Astrocyte (in vitro differentiated cells and primary cell): ENCODE measurements around the gene CABP2.

ENCODE experiments used
- EZH2 ChIP-seq: IDR thresholded peaks from 2 replicates; pipeline ENCODE4 v1.6.1; 2012; ENCODE audit warnings: mild to moderate bottlenecking, low read length, inconsistent platforms; ENCODE audit not compliant: insufficient read depth
- TF ChIP-seq, protein P1 (sequence below): IDR thresholded peaks from 2 replicates; pipeline ENCODE4 v1.5.1; 2011; ENCODE audit warnings: low read depth, mild to moderate bottlenecking, inconsistent platforms, low read length, moderate library complexity; ENCODE audit not compliant: insufficient read depth

DNA sequence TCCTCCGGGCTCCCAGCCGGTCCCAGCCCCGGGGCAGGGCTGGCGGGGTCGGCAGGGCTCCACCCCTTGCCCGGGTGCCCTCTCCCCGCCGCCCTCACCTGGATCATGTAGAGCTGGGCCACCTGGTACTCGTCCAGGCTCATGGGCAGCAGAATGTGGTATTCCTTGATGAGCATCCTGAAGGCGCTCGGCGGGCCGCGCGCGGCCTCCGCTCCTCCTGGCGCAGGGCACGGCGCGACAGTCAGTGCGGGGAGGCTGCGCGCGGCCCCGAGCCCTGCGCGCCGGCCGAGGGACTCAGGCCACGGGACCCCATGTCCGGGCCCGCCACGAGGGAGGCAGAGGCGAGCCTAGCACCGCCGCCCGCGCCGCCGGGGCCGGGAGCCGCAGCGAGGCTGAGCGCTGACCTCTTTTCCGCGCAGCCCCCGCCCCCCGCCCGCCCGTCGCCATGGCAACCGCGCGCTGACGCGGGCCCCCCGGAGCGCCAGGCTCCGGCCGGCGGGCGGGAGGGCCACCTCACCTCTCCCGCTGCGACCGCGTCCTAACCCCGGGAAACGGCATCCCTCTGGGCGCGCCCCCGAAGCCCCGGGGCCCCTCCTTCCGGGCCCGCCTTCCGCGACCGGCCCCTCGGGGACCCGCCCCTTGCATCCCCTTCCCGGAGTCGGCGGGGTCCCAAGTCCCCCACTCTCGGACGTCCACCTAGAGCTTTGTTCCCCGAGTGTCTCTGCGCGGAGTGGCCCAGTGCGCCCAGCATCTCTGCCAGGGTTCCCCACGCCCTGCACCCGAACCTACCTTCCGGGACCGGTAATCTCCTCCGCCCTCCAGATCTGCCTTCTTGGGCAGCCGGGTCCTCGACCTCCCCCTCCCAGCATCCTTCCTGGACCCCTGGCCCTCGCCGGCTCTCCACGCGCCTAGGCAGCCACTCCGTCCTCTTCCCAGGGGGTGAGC is 19.0 kb downstream of the CABP2 start:
- TF ChIP-seq, protein P1, sequence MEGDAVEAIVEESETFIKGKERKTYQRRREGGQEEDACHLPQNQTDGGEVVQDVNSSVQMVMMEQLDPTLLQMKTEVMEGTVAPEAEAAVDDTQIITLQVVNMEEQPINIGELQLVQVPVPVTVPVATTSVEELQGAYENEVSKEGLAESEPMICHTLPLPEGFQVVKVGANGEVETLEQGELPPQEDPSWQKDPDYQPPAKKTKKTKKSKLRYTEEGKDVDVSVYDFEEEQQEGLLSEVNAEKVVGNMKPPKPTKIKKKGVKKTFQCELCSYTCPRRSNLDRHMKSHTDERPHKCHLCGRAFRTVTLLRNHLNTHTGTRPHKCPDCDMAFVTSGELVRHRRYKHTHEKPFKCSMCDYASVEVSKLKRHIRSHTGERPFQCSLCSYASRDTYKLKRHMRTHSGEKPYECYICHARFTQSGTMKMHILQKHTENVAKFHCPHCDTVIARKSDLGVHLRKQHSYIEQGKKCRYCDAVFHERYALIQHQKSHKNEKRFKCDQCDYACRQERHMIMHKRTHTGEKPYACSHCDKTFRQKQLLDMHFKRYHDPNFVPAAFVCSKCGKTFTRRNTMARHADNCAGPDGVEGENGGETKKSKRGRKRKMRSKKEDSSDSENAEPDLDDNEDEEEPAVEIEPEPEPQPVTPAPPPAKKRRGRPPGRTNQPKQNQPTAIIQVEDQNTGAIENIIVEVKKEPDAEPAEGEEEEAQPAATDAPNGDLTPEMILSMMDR: no peak
- TF ChIP-seq EZH2: no peak
